ENCODE results near the gene TRIM2.
A peak's percentile ranks its signal among the peaks of the same experiment; 100 is the strongest.

TRIM2 gene

DNA sequence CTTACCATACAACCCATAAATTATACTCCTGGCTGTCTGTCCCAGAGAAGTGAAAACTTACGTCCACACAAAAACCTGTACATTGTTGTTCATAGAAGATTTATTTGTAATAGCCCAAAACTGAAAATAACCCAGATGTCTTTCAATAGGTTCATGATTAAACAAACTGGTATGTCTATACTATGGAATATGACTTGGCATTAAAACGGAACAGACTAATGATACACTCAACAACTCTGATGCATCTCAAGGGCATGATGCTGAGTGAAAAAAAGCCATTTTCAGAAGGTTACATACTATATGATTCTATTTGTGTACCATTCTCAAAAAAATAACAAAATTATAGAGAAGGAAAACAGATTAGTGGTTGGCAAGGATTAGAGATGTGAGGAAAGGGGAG, 128.7 kb downstream of the TRIM2 start:
- no peak for DNase-seq (ENCODE audit: low read depth in 2 of 2)

GRCh38 chr4:153333874-153334273, 129.6 kb downstream of the TRIM2 start:
- no peak for DNase-seq (ENCODE audit: low read depth in 2 of 2)

DNA sequence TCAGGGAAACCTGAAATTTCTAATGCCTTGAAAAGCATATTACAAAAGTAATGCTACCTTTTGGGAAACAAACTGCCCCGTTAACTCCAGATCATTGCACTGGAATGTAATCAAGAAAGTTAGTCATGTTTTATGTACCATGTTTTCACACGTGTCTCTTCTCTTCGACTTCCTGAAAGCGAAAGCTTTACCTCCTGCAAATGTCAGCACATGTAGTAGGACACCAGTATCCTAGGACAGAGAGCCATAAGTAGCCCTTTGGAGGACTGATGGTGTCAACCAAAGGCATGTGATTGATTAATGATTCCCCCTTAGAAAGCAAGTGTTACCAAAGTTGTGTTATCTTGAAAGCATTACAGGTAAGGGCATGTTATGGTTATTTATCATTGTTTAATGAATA, 131.4 kb downstream of the TRIM2 start:
- no peak for DNase-seq (ENCODE audit: low read depth in 2 of 2)

DNA sequence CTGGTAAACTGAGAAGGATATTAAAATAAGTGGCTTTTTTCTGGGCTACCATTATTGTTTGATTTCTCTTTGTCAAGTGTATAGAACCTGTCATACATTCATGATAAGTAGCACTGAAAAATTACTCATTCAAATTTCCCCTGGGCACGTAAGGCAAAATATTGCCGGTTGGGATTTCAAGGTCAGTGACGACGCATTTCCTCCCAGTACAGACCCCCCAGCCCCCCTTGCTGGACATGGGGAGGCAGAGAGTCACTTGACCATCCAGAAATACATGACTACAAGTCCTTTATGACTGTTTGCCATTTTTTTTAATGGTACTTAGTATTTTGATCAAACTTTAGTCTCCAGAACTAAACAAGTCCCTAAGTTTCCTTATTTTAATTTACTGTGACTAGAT, 133.4 kb downstream of the TRIM2 start:
- no peak for DNase-seq (ENCODE audit: low read depth in 2 of 2)

GRCh38 chr4:153341575-153342090, 137.4 kb downstream of the TRIM2 start:
- no peak for DNase-seq (ENCODE audit: low read depth in 2 of 2)

GRCh38 chr4:153342751-153343552, 138.7 kb downstream of the TRIM2 start:
- no peak for DNase-seq (ENCODE audit: low read depth in 2 of 2)

DNA sequence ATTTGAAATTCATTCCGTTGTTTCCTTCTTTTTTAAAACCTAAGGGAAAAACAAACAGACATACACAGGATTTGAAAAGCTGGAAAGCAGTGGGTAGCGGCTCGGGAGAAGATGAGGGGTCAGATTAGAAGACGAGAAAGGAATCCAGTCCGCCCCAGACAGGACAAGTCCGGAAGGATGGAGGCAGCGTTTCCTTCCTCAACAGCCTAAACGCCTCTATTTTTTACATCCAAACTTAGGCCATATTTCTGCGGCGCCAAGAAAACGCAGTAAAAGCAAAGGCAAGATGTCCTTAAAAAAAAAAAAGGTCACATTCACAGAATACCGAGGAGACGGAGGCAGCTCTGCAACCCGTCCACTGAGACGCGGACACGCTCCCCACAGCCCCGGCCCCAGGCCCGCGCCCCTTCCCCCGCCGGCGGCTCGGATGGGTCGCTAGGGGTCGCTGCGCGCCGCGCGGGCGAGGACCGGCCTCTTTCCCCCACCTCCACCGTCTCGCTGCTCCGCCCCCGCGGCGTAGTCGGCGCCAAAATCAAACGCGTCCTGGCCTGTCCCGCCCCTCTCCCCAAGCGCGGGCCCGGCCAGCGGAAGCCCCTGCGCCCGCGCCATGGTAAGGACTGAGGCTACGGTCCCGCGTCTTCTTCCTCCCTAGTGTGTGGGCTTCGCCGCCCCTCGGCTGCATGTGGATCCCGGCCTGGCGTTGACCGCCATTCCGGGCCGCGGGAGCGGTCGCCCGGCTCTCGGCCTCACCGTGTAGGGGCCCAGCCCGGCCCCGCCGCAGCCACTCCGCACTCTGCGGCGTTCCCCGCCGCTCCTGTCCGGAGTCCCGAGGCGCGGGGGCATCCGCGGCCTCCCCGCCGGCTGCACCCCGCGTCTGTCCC, 140.1 kb downstream of the TRIM2 start, which contains the start of gene MND1:
MND1 (plus strand) TSS at position 558 of the 881 bp plus-strand sequence; CDS start at position 608, 50 bp downstream.
- DNase-seq (ENCODE audit: low read depth in 2 of 2) = peak; percentile 85 to 86

GRCh38 chr4:153345012-153345981, 141.1 kb downstream of the TRIM2 start:
- peak; percentile 14 to 37 for DNase-seq (ENCODE audit: low read depth in 2 of 2)

- no peak for DNase-seq (ENCODE audit: low read depth in 2 of 2)
Measured at GRCh38 chr4:153346031-153346430, 141.8 kb downstream of the TRIM2 start.

GRCh38 chr4:153346563-153346962, 142.3 kb downstream of the TRIM2 start:
- no peak for DNase-seq (ENCODE audit: low read depth in 2 of 2)

GRCh38 chr4:153347117-153347516, 142.9 kb downstream of the TRIM2 start:
- DNase-seq (ENCODE audit: low read depth in 2 of 2) = no peak

DNA sequence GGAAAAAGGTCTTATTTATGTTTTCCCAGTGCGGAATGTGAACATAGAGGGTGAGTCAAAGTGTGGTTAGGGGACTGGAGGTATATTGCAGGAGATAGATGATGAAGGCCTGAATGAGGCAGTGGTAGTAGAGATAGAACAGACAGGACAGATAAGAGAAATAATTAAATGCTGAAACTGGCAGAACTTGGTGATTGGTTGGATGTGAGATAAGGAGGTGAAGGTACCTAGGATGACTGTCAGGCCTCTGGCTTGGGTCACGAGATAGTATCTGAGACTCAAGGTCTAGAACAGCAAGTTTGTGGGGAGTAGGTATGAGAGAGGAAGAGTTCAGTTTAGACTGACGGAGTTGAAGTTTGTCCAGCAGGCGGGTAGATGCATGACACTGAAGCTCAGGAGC, 143.8 kb downstream of the TRIM2 start:
- DNase-seq (ENCODE audit: low read depth in 2 of 2) = no peak

DNA sequence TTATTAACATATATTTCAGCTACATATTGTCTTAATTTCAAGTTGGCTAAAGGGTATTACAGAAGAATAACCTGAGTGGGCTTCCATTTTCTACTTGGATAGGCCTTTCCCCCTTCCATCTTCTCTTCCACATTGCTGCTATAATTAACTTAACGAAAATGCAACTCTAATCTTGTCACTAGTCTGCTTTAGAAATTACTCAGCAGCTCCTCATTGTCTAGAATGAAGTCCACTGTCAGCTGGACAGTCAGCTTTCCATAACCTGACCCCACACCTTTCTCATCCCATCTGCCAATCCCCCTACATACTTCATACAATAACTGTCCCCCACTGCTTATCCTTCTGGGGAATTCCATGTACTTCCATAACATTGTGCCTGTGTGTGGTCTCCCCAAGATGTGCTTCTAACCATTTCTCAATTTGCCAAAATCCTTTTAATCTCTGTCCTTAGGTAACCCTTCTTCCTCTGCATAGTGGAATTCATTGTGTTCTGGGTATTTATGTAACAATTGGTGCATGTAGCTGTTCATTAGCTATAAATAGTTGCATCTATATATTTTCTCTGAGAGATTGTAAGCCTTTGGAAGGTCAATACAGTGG, 145.1 kb downstream of the TRIM2 start:
- DNase-seq (ENCODE audit: low read depth in 2 of 2) = no peak

GRCh38 chr4:153362184-153362583, 157.9 kb downstream of the TRIM2 start:
- no peak for DNase-seq (ENCODE audit: low read depth in 2 of 2)

DNA sequence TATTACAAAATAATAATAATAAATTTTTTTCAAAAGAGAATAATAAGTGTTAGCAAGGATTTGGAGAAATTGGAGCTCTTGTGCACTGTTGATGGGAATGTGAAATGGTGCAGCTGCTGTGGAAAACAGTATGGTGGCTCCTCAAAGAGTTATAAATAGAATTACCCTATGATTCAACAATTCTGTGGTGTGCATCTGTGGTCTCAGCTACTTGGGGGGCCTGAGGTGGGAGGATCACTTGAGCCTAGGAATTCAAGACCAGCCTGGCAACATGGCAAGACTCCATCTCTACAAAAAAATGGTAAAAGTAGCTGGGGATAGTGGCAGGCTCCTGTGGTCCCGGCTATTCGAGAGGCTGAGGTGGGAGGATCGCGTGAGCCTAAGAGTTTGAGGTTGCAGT, 159.8 kb downstream of the TRIM2 start:
- no peak for DNase-seq (ENCODE audit: low read depth in 2 of 2)

DNA sequence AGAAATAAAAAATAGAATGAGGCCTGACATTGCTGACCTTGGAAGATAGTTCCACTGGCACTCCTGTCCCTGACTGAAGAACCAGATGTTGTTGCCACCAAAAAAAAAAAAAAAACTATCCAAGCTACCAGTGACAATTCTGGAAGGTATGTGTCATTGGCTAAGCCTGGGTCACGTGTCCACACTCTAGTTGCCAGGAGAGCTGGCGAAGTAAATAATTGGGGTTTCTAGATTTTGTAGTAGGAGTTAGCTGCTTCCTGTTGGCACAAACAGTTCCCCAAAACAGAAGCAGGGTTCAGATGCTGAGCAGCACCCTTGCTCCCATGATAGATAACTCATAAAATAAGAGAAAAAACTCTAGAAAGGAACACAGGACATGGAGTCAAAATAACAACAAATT, 160.8 kb downstream of the TRIM2 start:
- no peak for DNase-seq (ENCODE audit: low read depth in 2 of 2)

DNA sequence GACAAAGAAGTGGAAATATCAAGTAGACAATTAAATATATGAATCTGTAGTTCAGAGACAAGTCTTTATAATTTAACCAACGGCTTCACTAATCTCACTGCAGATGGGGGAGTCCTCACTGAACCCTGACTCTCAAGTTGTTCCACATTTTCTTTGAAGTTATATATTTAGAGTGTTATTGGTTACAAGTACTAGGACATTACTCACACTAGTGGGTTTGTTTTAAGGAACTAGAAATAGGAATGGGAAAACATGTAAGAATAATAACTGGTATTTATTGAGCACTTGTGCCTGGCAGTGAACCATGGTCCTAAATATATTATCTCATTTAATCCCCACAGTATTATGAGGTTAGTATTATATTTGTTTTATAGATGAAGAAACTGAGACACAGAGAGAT, 162.2 kb downstream of the TRIM2 start:
- no peak for DNase-seq (ENCODE audit: low read depth in 2 of 2)

DNA sequence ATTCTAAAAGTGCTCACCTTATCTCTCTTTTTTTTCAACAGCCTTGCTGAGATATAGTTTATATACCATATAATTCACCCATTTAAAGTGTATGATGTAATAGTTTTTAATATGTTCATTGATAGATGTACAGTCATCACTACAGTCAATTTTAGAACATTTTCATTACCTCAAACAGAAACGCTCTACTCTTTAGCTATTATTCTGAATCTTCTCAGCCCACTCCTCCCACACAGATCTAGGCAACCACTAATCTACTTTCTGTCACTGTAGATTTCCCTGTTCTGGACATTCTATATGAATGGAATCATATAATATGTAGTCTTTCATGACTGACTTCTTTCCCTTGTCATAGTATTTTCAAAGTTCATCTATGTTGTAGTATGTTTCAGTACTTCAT, 162.8 kb downstream of the TRIM2 start:
- DNase-seq (ENCODE audit: low read depth in 2 of 2) = no peak

GRCh38 chr4:153369021-153369420, 164.8 kb downstream of the TRIM2 start:
- no peak for DNase-seq (ENCODE audit: low read depth in 2 of 2)

- DNase-seq (ENCODE audit: low read depth in 2 of 2) = no peak
Measured at GRCh38 chr4:153371701-153372234, 167.5 kb downstream of the TRIM2 start.
